Measurements from ENCODE around the gene NACA2.
"Not testable (repeated sequence)": the region's sequence is repeated elsewhere in the genome, so short reads cannot be mapped to it uniquely, and the experiment has no call there.

NACA2 gene

DNA sequence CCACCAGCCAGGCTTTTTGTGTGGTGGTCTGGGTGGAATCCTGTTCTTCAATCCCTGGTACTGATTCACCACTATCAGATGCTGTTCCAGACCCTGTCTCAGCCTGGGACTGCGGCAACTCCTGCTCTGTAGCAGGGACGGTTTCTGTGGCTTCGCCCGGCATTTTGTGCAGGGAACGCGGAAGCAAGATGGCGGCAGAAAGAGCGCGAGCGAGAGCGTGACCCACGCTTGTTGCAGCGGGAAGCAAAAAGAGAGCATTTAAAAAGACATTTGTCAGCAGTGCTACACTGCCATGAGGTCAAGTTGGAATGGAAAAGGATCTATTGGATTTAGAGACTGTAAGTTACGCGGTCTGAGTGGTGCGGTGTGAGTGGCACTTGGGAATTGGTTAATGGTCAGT lies at the start of gene NACA2:
TSS of gene NACA2 (minus strand) at position 202 of the 400 bp plus-strand sequence. CDS start at position 163, 39 bp downstream.
- no peak for ATAC-seq (replicated peaks; ENCODE audit: extremely low read depth, poor library complexity, severe bottlenecking)
- Mint-ChIP-seq H3K4me1 (no peaks in the 10 kb centered on the region), H3K27ac (ENCODE audit: low read depth) (no peak within 1 kb of the TSS)

DNA sequence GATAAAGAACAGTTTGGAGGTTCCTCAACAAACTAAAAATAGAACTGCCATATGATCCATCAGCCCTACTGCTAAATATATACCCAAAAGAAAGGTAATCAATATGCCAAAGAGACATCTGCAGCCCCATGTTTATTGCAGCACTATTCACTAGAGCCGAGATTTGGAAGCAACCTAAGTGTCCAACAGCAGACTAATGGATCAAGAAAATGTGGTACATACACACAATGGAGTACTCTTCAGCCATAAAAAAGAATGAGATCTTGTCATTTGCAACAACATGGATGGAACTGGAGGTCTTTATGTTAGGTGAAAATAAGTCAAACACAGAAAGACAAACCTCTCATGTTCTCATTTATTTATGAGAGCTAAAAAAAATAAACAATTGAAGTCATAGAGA lies 48.8 kb upstream of the NACA2 start:
- H3K9me3 Mint-ChIP-seq, result no peaks in the 10 kb centered on the region
- DNase-seq (ENCODE audit: low spot score in 2 of 2) (no peak), ATAC-seq (replicated peaks; ENCODE audit: extremely low read depth, poor library complexity, severe bottlenecking) (no peak)
- H3K27me3 Mint-ChIP-seq, result peaks cover 71% of the 10 kb centered on the region
- no peaks in the 10 kb centered on the region for H3K4me1 Mint-ChIP-seq
- no peaks in the 10 kb centered on the region for H3K36me3 Mint-ChIP-seq (ENCODE audit: insufficient read depth)
- no peak overlapping the region for H3K27ac Mint-ChIP-seq (ENCODE audit: low read depth)
- no peak overlapping the region for H3K4me3 Mint-ChIP-seq

More for the DNA sequence above, at the start of gene NACA2:
- no peaks in the 10 kb centered on the region for H3K27me3 Mint-ChIP-seq
- no peak within 1 kb of the TSS for H3K4me3 Mint-ChIP-seq
- no peak for DNase-seq (ENCODE audit: low spot score in 2 of 2)
- H3K9me3 Mint-ChIP-seq, result no peaks in the 10 kb centered on the region
- no peaks in the 10 kb centered on the region for H3K36me3 Mint-ChIP-seq (ENCODE audit: insufficient read depth)

DNA sequence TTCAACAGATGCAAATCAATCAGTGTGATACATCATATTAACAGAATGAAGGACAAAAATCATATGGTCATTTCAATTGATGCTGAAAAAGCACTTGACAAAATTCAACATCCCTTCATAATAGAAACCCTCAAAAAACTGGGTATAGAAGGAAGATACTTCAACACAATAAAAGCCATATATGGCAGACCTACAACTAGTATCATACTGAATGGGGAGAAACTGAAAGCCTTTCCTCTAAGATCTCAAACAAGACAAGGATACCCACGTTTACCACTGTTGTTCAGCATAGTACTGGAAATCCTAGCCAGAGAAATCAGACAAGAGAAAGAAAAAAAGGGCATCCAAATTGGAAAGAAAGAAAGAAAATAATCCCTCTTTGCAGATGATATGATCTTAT lies 47.1 kb upstream of the NACA2 start:
- ATAC-seq (replicated peaks; ENCODE audit: extremely low read depth, poor library complexity, severe bottlenecking), result no peak
- H3K27me3 Mint-ChIP-seq, result peaks cover 71% of the 10 kb centered on the region
- no peak for DNase-seq (ENCODE audit: low spot score in 2 of 2)
- H3K4me3 Mint-ChIP-seq, result no peak overlapping the region
- H3K27ac Mint-ChIP-seq (ENCODE audit: low read depth), result no peak overlapping the region
- H3K9me3 Mint-ChIP-seq, result no peaks in the 10 kb centered on the region
- H3K4me1 Mint-ChIP-seq, result no peaks in the 10 kb centered on the region
- H3K36me3 Mint-ChIP-seq (ENCODE audit: insufficient read depth), result no peaks in the 10 kb centered on the region

DNA sequence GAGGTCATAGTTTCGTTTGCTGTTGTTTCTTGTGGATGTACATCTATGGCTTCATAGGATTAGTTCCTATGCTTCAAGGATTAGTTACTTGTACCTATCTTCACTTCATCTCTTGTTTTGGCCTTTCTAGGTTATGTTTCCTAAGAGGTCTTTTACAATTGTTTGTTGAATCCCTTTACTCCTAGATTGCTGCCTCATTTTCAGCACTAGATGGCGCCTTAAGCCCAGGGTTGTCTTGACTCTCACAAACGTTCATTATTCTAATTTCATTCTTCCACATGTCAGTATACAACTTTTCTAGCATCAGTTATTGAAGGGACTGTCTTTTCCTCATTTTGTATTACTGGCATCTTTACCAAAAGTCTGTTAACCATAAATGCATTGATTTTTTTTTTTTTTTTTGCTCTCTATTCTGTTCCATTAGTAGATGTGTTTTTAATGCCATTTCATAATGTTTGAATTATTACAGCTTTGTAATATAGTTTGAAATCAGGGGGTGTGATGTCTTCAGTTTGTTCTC lies 45.0 kb upstream of the NACA2 start:
- H3K36me3 Mint-ChIP-seq (ENCODE audit: insufficient read depth), result peaks cover under 1% of the 10 kb centered on the region
- no peaks in the 10 kb centered on the region for H3K4me1 Mint-ChIP-seq
- peaks cover 90% of the 10 kb centered on the region for H3K27me3 Mint-ChIP-seq
- H3K9me3 Mint-ChIP-seq, result no peaks in the 10 kb centered on the region
- ATAC-seq (replicated peaks; ENCODE audit: extremely low read depth, poor library complexity, severe bottlenecking), result no peak
- H3K4me3 Mint-ChIP-seq, result no peak overlapping the region
- DNase-seq (ENCODE audit: low spot score in 2 of 2), result peak; percentile 21 to 31
- H3K27ac Mint-ChIP-seq (ENCODE audit: low read depth), result no peak overlapping the region

DNA sequence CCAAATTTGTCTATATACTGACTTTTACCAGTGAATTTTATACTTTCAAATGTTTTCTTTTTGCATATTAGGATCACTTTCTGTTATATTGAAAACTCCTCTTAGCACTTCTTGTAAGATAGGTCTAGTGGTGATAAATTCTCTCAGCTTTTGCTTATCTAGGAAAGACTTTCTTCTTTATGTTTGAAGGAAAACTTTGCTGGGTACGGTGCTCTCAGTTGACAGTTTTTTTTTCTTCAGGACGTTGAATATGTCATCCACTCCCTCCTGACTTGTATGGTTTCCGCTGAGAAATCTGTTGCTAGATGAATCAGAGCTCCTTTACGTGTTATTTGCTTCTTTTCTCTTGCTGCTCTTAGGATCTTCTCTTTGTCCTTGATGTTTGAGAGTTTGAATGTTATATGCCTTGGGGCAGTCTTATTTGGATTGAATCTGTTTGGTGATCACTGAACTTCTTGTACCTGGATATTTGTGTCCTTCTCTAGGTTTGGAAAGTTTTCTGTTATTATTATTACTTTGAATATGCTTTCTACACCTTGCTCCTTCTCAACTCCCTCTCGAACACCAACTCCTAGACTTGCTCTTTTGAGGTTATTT lies 44.0 kb upstream of the NACA2 start:
- no peak overlapping the region for H3K27ac Mint-ChIP-seq (ENCODE audit: low read depth)
- H3K9me3 Mint-ChIP-seq, result no peaks in the 10 kb centered on the region
- no peak for DNase-seq (ENCODE audit: low spot score in 2 of 2)
- H3K27me3 Mint-ChIP-seq, result peaks cover 99% of the 10 kb centered on the region
- H3K36me3 Mint-ChIP-seq (ENCODE audit: insufficient read depth), result peaks cover 2% of the 10 kb centered on the region
- H3K4me3 Mint-ChIP-seq, result no peak overlapping the region
- H3K4me1 Mint-ChIP-seq, result no peaks in the 10 kb centered on the region
- no peak for ATAC-seq (replicated peaks; ENCODE audit: extremely low read depth, poor library complexity, severe bottlenecking)

DNA sequence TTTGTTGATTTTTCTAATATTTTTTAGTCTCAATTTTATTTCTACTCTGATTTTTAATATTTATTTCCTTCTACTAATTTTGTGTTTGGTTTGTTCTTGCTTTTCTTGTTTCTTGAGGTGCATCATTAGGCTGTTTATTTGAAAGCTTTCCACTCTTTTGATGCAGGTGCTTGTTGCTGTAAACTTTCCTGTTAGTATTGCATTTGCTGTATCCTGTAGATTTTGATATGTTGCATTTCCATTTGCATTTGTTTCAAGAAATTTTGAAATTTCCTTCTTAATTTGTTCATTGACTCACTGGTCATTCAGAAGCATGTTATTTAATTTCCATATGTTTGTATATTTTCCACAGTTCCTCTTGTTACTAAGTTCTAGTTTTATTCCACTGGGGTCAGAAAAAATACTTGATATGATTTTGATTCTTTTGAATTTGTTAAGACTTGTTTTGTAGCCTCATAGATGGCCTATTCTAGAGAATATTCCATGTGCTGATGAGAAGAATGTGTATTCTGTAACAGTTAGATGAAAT lies 43.1 kb upstream of the NACA2 start:
- ATAC-seq (replicated peaks; ENCODE audit: extremely low read depth, poor library complexity, severe bottlenecking) (no peak), DNase-seq (ENCODE audit: low spot score in 2 of 2) (no peak)
- Mint-ChIP-seq H3K4me3 (no peak overlapping the region), H3K27me3 (peaks cover 91% of the 10 kb centered on the region), H3K36me3 (ENCODE audit: insufficient read depth) (peaks cover 2% of the 10 kb centered on the region), H3K9me3 (no peaks in the 10 kb centered on the region), H3K4me1 (no peaks in the 10 kb centered on the region), H3K27ac (ENCODE audit: low read depth) (no peak overlapping the region)

DNA sequence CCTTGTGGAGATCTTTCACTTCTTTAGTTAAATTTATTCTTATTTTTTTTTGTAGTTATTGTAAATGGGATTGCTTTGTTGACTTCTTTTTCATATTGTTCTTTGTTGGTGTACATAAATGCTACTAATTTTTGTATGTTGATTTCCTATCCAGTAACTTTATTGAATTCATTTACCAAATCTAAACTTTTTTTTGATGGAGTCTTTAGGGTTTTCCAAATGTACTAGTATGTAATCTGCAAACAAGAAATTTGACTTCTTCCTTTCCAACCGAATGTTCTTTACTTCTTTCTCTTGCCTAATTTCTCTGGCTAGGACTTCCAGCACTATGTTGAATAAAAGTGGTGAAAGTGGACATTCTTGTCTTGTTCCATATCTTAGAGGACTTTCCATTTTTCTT lies 41.8 kb upstream of the NACA2 start:
- peaks cover 2% of the 10 kb centered on the region for H3K36me3 Mint-ChIP-seq (ENCODE audit: insufficient read depth)
- H3K27ac Mint-ChIP-seq (ENCODE audit: low read depth), result no peak overlapping the region
- H3K9me3 Mint-ChIP-seq, result no peaks in the 10 kb centered on the region
- no peak overlapping the region for H3K4me3 Mint-ChIP-seq
- H3K27me3 Mint-ChIP-seq, result peaks cover 78% of the 10 kb centered on the region
- H3K4me1 Mint-ChIP-seq, result no peaks in the 10 kb centered on the region
- no peak for ATAC-seq (replicated peaks; ENCODE audit: extremely low read depth, poor library complexity, severe bottlenecking)
- no peak for DNase-seq (ENCODE audit: low spot score in 2 of 2)

DNA sequence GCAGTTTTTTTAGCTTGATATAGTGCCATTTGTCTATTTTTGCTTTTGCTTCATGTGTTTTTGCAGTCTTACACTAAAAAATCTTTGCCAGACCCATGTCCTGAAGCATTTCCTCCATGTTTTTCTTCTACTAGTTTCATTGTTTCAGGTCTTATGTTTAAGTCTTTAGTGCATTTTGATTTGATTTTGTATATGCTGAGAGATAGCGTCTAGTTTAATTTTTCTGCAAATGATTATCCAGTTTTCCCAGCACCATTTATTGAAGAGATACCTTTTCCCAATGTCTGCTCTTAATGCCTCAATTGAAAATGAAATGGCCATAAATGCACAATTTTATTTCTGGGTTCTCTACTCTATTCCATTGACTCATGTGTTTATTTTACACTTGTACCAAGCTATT lies 40.8 kb upstream of the NACA2 start:
- peaks cover 2% of the 10 kb centered on the region for H3K36me3 Mint-ChIP-seq (ENCODE audit: insufficient read depth)
- no peak overlapping the region for H3K27ac Mint-ChIP-seq (ENCODE audit: low read depth)
- H3K9me3 Mint-ChIP-seq, result no peaks in the 10 kb centered on the region
- no peak overlapping the region for H3K4me3 Mint-ChIP-seq
- peaks cover 79% of the 10 kb centered on the region for H3K27me3 Mint-ChIP-seq
- no peaks in the 10 kb centered on the region for H3K4me1 Mint-ChIP-seq
- DNase-seq (ENCODE audit: low spot score in 2 of 2), result no peak
- ATAC-seq (replicated peaks; ENCODE audit: extremely low read depth, poor library complexity, severe bottlenecking), result no peak

DNA sequence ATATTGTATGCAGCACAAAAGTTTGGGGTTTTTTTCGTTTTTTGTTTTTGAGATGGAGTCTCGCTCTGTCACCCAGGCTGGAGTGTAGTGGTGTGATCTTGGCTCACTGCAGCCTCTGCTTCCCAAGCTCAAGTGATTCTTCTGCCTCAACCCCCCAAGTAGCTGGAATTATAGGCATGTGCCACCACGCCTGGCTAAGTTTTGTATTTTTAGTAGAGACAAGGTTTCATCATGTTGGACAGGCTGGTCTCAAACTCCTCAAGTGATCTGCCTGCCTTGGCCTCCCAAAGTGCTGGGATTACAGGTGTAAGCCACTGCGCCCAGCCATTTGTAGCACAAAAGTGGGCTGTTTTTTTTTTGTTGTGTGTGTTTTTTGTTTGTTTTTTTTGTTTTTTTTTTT lies 37.1 kb upstream of the NACA2 start:
- not testable (repeated sequence) for H3K27ac Mint-ChIP-seq (ENCODE audit: low read depth); H3K4me1 Mint-ChIP-seq; DNase-seq (ENCODE audit: low spot score in 2 of 2); H3K4me3 Mint-ChIP-seq; ATAC-seq (replicated peaks; ENCODE audit: extremely low read depth, poor library complexity, severe bottlenecking); H3K9me3 Mint-ChIP-seq; H3K36me3 Mint-ChIP-seq (ENCODE audit: insufficient read depth)
- H3K27me3 Mint-ChIP-seq, result peaks cover 78% of the 10 kb centered on the region

DNA sequence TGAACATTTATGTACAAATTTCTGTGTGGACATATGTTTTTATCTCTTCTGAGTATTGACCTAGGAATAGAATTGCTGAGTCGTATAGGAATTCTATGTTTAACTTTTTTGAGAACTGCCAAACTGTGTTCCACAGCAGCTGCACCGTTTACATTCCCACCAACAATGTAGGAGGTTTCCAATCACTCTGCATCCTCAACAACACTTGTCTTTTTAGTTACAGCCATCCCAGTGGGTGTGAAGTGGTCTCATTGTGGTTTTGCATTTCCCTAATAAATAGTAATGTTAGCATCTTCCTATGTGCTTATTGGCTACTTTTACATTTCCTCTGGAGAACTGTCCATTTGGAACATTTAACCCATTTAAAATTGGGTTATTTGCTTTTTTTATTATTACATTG lies 36.6 kb upstream of the NACA2 start:
- no peak for ATAC-seq (replicated peaks; ENCODE audit: extremely low read depth, poor library complexity, severe bottlenecking)
- no peaks in the 10 kb centered on the region for H3K9me3 Mint-ChIP-seq
- H3K36me3 Mint-ChIP-seq (ENCODE audit: insufficient read depth), result peaks cover 2% of the 10 kb centered on the region
- no peak overlapping the region for H3K27ac Mint-ChIP-seq (ENCODE audit: low read depth)
- no peak for DNase-seq (ENCODE audit: low spot score in 2 of 2)
- no peak overlapping the region for H3K4me3 Mint-ChIP-seq
- H3K27me3 Mint-ChIP-seq, result peaks cover 78% of the 10 kb centered on the region
- H3K4me1 Mint-ChIP-seq, result no peaks in the 10 kb centered on the region

DNA sequence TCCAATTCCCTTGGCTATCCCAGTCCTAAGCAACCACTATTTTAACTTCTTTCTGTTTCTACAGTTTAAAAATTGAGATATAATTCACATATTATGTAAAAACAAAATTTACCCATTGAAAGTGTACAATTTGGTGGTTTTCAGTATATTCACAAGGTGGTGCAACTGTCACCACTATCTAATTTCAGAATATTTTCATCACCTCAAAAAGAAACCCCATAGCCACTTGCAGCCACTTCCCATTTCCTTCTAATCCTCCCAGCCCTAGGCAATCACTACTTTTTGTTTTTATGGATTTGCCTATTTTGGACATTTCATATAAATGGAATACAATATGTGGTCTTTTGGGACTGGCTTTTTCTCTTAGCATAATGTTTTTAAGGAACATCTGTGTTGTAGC lies 36.1 kb upstream of the NACA2 start:
- no peak for ATAC-seq (replicated peaks; ENCODE audit: extremely low read depth, poor library complexity, severe bottlenecking)
- Mint-ChIP-seq H3K27ac (ENCODE audit: low read depth) (no peak overlapping the region), H3K4me1 (no peaks in the 10 kb centered on the region), H3K27me3 (peaks cover 73% of the 10 kb centered on the region), H3K9me3 (no peaks in the 10 kb centered on the region), H3K4me3 (no peak overlapping the region), H3K36me3 (ENCODE audit: insufficient read depth) (peaks cover 2% of the 10 kb centered on the region)
- DNase-seq (ENCODE audit: low spot score in 2 of 2), result no peak

DNA sequence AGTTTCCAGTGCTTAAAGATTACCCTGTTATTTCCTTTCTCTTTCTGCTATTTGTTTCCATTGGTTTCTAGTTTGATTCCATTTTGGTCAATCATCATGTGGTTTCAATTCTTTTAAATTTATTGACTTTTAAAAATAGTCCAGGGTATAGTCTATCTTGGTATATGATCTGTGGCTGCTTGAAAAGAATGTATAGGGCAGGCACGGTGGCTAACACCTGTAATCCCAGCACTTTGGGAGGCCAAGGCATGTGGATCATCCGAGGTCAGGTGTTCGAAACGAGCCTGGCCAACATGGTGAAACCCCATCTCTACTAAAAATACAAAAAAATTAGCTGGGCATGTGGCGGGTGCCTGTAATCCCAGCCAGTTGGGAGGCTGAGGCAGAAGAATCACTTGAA lies 34.5 kb upstream of the NACA2 start:
- ATAC-seq (replicated peaks; ENCODE audit: extremely low read depth, poor library complexity, severe bottlenecking) (no peak), DNase-seq (ENCODE audit: low spot score in 2 of 2) (no peak)
- H3K4me1 Mint-ChIP-seq, result no peaks in the 10 kb centered on the region
- H3K36me3 Mint-ChIP-seq (ENCODE audit: insufficient read depth), result no peaks in the 10 kb centered on the region
- H3K27me3 Mint-ChIP-seq, result peaks cover 57% of the 10 kb centered on the region
- no peak overlapping the region for H3K27ac Mint-ChIP-seq (ENCODE audit: low read depth)
- no peaks in the 10 kb centered on the region for H3K9me3 Mint-ChIP-seq
- no peak overlapping the region for H3K4me3 Mint-ChIP-seq

DNA sequence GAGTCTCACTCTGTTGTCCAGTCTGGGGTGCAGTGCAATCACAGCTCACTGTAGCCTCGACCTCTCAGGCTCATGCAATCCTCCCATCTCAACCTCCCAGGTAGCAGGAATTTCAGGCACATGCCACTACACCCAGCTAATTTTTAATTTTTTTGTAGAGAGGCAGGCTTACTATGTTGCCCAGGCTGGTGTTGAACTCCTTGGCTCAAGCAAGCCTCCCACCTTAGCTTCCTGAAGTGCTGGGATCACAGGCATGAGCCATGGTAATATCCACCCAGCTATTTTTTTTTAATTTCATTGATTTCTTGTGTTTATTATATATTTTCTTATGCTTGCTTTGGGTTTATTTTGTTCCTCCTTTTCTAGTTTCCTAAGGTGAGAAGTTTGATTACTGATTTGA lies 33.9 kb upstream of the NACA2 start:
- H3K27me3 Mint-ChIP-seq, result peaks cover 51% of the 10 kb centered on the region
- H3K27ac Mint-ChIP-seq (ENCODE audit: low read depth), result no peak overlapping the region
- DNase-seq (ENCODE audit: low spot score in 2 of 2) (no peak), ATAC-seq (replicated peaks; ENCODE audit: extremely low read depth, poor library complexity, severe bottlenecking) (no peak)
- H3K9me3 Mint-ChIP-seq, result no peaks in the 10 kb centered on the region
- no peaks in the 10 kb centered on the region for H3K36me3 Mint-ChIP-seq (ENCODE audit: insufficient read depth)
- no peak overlapping the region for H3K4me3 Mint-ChIP-seq
- H3K4me1 Mint-ChIP-seq, result no peaks in the 10 kb centered on the region

All from central memory CD8-positive, alpha-beta T cell (primary cell).